K562 (cell line): ENCODE results near the gene VEGFB. TPM values are rescaled to one million over a fixed set of nuclear protein-coding genes. Genes with fewer than 3 reads are reported as not detected.
A peak's percentile ranks its signal among the peaks of the same experiment; 100 is the strongest.

Experiments
- GABPB1 ChIP-seq: sonication (generic); formaldehyde crosslinking; IDR thresholded peaks from 2 replicates; pipeline ENCODE4 v1.8.0; 2022; ENCODE audit warnings: mild to moderate bottlenecking, missing genetic modification reagents
- HDAC1 ChIP-seq, 2 experiments: fragments of 450-650 bp; IDR thresholded peaks; 2 replicates each; pipeline ENCODE4 v1.6.1; 2016 to 2017; ENCODE audit warnings: inconsistent platforms in 1 of 2, mild to moderate bottlenecking in 1 of 2, moderate library complexity in 1 of 2
- POLR2AphosphoS5 ChIP-seq: IDR thresholded peaks from 2 replicates; pipeline ENCODE4 v1.6.1; 2011; ENCODE audit warnings: mild to moderate bottlenecking, low read depth, low read length, moderate library complexity; ENCODE audit not compliant: control insufficient read depth, insufficient read depth
- SIN3B ChIP-seq: fragments of 450-650 bp; IDR thresholded peaks from 2 replicates; pipeline ENCODE4 v1.6.1; 2017; ENCODE audit warnings: low read depth, mild to moderate bottlenecking, moderate library complexity
- SOX6 ChIP-seq: fragments of 450-650 bp; IDR thresholded peaks from 2 replicates; pipeline ENCODE4 v1.6.1; 2014; ENCODE audit warnings: mild to moderate bottlenecking
- TAF1 ChIP-seq: IDR thresholded peaks from 2 replicates; pipeline ENCODE4 v1.6.1; 2011; ENCODE audit warnings: mild to moderate bottlenecking, low read length, moderate library complexity; ENCODE audit not compliant: insufficient read depth, control insufficient read depth, severe bottlenecking; ENCODE audit errors: extremely low read depth
- TFE3 ChIP-seq: fragments of 450-650 bp; formaldehyde crosslinking; IDR thresholded peaks from 2 replicates; pipeline ENCODE4 v1.4.0; 2020; ENCODE audit warnings: mild to moderate bottlenecking, mixed read lengths
- ZNF785 ChIP-seq: fragments of 250-450 bp; sonication (Bioruptor Pico); IDR thresholded peaks from 2 replicates; pipeline ENCODE4 v1.4.0; 2020; ENCODE audit warnings: mild to moderate bottlenecking
- polyA plus RNA-seq, 8 experiments: library from polyadenylated mRNA; depleted of rRNA in 4 of 8; stranded (reverse) in 5 of 8; unstranded in 3 of 8; fragments of >200 nt; fragmentation: Nextera tagmentation in 2 of 8; fragmentation: Illumina TruSeq in 1 of 8; extraction: Ambion mirVana in 2 of 8; extraction: Trizol in 1 of 8; gene quantifications; 2 replicates each; pipeline versions ENCODE4 v1.2.1 to v1.2.3, GENCODE V29; 2011 to 2014; ENCODE audit warnings: inconsistent platforms in 1 of 8, missing spikeins in 1 of 8
- total RNA-seq, 7 experiments: library from RNA; depleted of rRNA in 6 of 7; stranded (reverse); fragments of >200 nt in 6 of 7; fragmentation: Illumina TruSeq in 2 of 7; extraction: Trizol in 2 of 7; gene quantifications; 2 replicates each; pipeline versions ENCODE4 v1.2.1 to v1.2.3, GENCODE V29; 2011 to 2021; ENCODE audit warnings: low replicate concordance in 1 of 7
- TF ChIP-seq, protein P1 (sequence below), 2 experiments: fragments of 450-650 bp in 1 of 2; sonication (generic) in 1 of 2; formaldehyde crosslinking in 1 of 2; IDR thresholded peaks; 2 replicates each; pipeline versions ENCODE4 v1.7.1 to v1.9.0; 2016 to 2022; ENCODE audit warnings: inconsistent platforms in 1 of 2, mild to moderate bottlenecking in 1 of 2, missing genetic modification reagents in 1 of 2
- TF ChIP-seq, protein P2 (sequence below), 2 experiments: IDR thresholded peaks; 2 replicates each; pipeline ENCODE4 v1.6.1; 2011; ENCODE audit warnings: borderline replicate concordance in 1 of 2, control low read depth in 1 of 2, low read depth in 1 of 2, low read length in 1 of 2, mild to moderate bottlenecking in 1 of 2, mixed read lengths in 1 of 2, moderate library complexity in 1 of 2; ENCODE audit not compliant: insufficient read depth in 1 of 2, insufficient read length in 1 of 2, poor library complexity in 1 of 2, severe bottlenecking in 1 of 2; ENCODE audit errors: extremely low read depth in 1 of 2
- TF ChIP-seq, protein P3 (sequence below), 2 experiments: fragments of 450-650 bp; conservative IDR thresholded peaks; 2 replicates each; pipeline ENCODE4 v1.6.1; 2017; ENCODE audit warnings: mild to moderate bottlenecking in 2 of 2, moderate library complexity in 2 of 2

Gene VEGFB
- total and polyA plus RNA-seq, 9 of the 15 experiments (the other 6 are each of a cell fraction or from before 2014, with no cell fraction given), result 11.0 to 83.4 (median 25.7) TPM

DNA sequence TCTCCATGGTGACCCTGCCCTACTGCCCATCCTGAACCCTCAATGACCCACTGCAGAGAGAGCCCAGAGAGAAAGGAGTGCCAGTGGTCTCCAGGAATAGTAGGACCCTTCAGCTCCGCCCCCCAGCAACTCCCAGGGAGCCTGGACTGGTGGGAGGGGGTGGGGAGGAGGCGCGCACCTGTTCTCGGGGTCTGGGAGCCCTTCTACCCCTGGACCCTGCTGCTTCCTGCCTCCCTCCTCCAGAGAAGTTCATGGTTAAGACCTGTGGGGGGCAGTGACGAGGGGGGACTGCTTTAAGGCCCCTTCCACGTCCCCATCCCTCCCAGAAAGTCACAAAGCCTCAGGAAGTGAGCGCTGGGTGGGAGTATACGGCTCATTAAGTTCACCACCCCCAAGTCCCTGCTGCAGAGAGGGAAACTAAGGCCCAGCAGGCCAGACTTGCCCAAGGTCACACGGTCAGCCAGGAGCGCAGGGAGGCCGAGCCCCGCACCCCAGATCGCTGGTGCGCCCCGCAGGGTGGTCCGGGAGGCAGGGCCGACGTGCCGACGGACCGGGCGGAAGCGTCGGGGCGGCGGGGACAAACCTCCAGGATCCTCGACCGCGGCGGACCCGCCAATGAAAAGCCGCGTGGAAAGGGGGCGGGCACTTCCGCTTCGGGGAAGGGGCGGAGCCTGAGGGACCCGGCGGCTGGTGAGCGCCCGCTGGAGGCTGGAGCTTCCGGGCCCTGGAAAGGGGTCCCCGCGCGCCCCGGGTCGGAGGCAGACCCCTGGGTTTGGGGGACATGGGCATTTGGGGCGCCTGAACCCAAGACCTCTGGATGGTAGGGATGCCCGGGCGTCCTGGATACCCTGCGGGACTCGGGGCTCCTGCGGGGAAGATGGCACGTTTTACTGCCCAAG lies 8.5 kb upstream of the VEGFB start, which contains the start of the genes NUDT22 and TRPT1 (continued):
- peak; percentile 69 for TF ChIP-seq TAF1
- TF ChIP-seq SOX6, result peak; percentile 10; the same call in 1 of the 2 replicates
- TF ChIP-seq, protein P1, sequence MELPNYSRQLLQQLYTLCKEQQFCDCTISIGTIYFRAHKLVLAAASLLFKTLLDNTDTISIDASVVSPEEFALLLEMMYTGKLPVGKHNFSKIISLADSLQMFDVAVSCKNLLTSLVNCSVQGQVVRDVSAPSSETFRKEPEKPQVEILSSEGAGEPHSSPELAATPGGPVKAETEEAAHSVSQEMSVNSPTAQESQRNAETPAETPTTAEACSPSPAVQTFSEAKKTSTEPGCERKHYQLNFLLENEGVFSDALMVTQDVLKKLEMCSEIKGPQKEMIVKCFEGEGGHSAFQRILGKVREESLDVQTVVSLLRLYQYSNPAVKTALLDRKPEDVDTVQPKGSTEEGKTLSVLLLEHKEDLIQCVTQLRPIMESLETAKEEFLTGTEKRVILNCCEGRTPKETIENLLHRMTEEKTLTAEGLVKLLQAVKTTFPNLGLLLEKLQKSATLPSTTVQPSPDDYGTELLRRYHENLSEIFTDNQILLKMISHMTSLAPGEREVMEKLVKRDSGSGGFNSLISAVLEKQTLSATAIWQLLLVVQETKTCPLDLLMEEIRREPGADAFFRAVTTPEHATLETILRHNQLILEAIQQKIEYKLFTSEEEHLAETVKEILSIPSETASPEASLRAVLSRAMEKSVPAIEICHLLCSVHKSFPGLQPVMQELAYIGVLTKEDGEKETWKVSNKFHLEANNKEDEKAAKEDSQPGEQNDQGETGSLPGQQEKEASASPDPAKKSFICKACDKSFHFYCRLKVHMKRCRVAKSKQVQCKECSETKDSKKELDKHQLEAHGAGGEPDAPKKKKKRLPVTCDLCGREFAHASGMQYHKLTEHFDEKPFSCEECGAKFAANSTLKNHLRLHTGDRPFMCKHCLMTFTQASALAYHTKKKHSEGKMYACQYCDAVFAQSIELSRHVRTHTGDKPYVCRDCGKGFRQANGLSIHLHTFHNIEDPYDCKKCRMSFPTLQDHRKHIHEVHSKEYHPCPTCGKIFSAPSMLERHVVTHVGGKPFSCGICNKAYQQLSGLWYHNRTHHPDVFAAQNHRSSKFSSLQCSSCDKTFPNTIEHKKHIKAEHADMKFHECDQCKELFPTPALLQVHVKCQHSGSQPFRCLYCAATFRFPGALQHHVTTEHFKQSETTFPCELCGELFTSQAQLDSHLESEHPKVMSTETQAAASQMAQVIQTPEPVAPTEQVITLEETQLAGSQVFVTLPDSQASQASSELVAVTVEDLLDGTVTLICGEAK (IDR thresholded peaks at IDR 0.05), result peak; percentile 88
- TF ChIP-seq, protein P1 (CRISPR knock-in tag; IDR thresholded peaks at IDR 0.05), result no peak
- TF ChIP-seq ZNF785 (CRISPR knock-in tag), result no peak
- TF ChIP-seq HDAC1 (IDR thresholded peaks at IDR 0.05), result 0 out of 4 replicates have a peak, but pooled peaks of 1 of the 2 experiments have one; percentile 28
- TF ChIP-seq GABPB1, result peak; percentile 92
- TF ChIP-seq, protein P2, sequence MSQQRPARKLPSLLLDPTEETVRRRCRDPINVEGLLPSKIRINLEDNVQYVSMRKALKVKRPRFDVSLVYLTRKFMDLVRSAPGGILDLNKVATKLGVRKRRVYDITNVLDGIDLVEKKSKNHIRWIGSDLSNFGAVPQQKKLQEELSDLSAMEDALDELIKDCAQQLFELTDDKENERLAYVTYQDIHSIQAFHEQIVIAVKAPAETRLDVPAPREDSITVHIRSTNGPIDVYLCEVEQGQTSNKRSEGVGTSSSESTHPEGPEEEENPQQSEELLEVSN (IDR thresholded peaks at IDR 0.05; ENCODE audit: borderline replicate concordance in 1 of 2, extremely low read depth in 1 of 2, insufficient read depth in 1 of 2, insufficient read length in 1 of 2, low read depth in 1 of 2, low read length in 1 of 2, poor library complexity in 1 of 2, severe bottlenecking in 1 of 2), result peak in 1 of 2 experiments; percentile 47
- TF ChIP-seq, protein P3, sequence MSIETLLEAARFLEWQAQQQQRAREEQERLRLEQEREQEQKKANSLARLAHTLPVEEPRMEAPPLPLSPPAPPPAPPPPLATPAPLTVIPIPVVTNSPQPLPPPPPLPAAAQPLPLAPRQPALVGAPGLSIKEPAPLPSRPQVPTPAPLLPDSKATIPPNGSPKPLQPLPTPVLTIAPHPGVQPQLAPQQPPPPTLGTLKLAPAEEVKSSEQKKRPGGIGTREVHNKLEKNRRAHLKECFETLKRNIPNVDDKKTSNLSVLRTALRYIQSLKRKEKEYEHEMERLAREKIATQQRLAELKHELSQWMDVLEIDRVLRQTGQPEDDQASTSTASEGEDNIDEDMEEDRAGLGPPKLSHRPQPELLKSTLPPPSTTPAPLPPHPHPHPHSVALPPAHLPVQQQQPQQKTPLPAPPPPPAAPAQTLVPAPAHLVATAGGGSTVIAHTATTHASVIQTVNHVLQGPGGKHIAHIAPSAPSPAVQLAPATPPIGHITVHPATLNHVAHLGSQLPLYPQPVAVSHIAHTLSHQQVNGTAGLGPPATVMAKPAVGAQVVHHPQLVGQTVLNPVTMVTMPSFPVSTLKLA (conservative IDR thresholded peaks at IDR 0.05), result peak; percentile 72 to 81
- no peak for TF ChIP-seq TFE3 (CRISPR knock-in tag)
- peak; percentile 69 for TF ChIP-seq POLR2AphosphoS5
- TF ChIP-seq SIN3B, result no peak
